A673 (cell line): Measurements from ENCODE around the gene TMEM238L. TPM values are rescaled to one million over a fixed set of nuclear protein-coding genes. Genes with fewer than 3 reads are reported as not detected.

Experiments
- BruUV-seq: library from RNA; stranded (reverse); fragments of 400-500 nt; replicated peaks from 2 replicates; lab custom pipeline; 2021; lab: Mats Ljungman, UMichigan
- CTCF ChIA-PET: fragments of 300-600 bp; sonication (Branson Sonifier 250); formaldehyde crosslinking; loops from one replicate; lab custom pipeline; 2022; ENCODE audit warnings: antibody characterized with exemption; lab: Charles Lee
- POLR2A ChIA-PET: fragments of 300-600 bp; sonication (Branson Sonifier 250); formaldehyde crosslinking; loops from one replicate; lab custom pipeline; 2022; ENCODE audit warnings: antibody characterized with exemption; ENCODE audit not compliant: low non-redundant PET; lab: Charles Lee
- DNase-seq: peaks from one replicate; pipeline ENCODE4 v3.0.0-alpha.2; 2015; ENCODE audit warnings: low spot score
- H3K27ac ChIP-seq: fragments of 200-600 bp; sonication (generic); 2 replicates; pipeline ENCODE4 v1.5.1; 2016; ENCODE audit warnings: mixed run types, low read depth, mild to moderate bottlenecking, mixed read lengths, antibody characterized with exemption, low read length; ENCODE audit not compliant: poor library complexity, severe bottlenecking
- H3K27me3 ChIP-seq: fragments of 200-600 bp; sonication (generic); replicated peaks from 2 replicates; pipeline ENCODE4 v1.6.1; 2017; ENCODE audit warnings: mixed run types, low read depth, mild to moderate bottlenecking, mixed read lengths, antibody characterized with exemption, low read length; ENCODE audit not compliant: insufficient read depth, poor library complexity
- H3K36me3 ChIP-seq: fragments of 200-600 bp; sonication (generic); 2 replicates; pipeline ENCODE4 v1.6.1; 2016; ENCODE audit warnings: mixed run types, mild to moderate bottlenecking, mixed read lengths, antibody characterized with exemption, low read length; ENCODE audit not compliant: insufficient read depth, poor library complexity, severe bottlenecking
- H3K4me1 ChIP-seq: fragments of 200-600 bp; sonication (generic); 2 replicates; pipeline ENCODE4 v1.6.1; 2017; ENCODE audit warnings: mixed run types, mild to moderate bottlenecking, mixed read lengths, antibody characterized with exemption, low read length; ENCODE audit not compliant: insufficient read depth, poor library complexity, severe bottlenecking
- H3K4me3 ChIP-seq: fragments of 200-600 bp; sonication (generic); 2 replicates; pipeline ENCODE4 v1.5.1; 2016; ENCODE audit warnings: low read depth, mixed run types, mild to moderate bottlenecking, mixed read lengths, low read length; ENCODE audit not compliant: poor library complexity, severe bottlenecking
- H3K9me3 ChIP-seq: fragments of 200-600 bp; sonication (generic); 2 replicates; pipeline ENCODE4 v1.6.1; 2016; ENCODE audit warnings: mixed run types, low read depth, mild to moderate bottlenecking, mixed read lengths, antibody characterized with exemption, low read length; ENCODE audit not compliant: poor library complexity, severe bottlenecking
- CTCF ChIP-seq: fragments of 300-800, 200-600 bp; sonication (generic); conservative IDR thresholded peaks from 2 replicates; pipeline ENCODE4 v1.5.1; 2017; ENCODE audit warnings: low read depth, mild to moderate bottlenecking, antibody characterized with exemption, low read length, moderate library complexity, mixed read lengths
- EZH2 ChIP-seq: fragments of 200-600 bp; sonication (generic); IDR thresholded peaks from 2 replicates; pipeline ENCODE4 v1.6.1; 2017; ENCODE audit warnings: borderline replicate concordance, low read depth, mild to moderate bottlenecking, mixed read lengths, antibody characterized with exemption, low read length; ENCODE audit not compliant: poor library complexity, severe bottlenecking
- intact Hi-C: fragments of 100-400 bp; cut with micrococcal nuclease; formaldehyde crosslinking; loops from one replicate; pipeline ENCODE4 v1.10.0; 2022; ENCODE audit not compliant: unreplicated experiment
- total RNA-seq: library from RNA; stranded (reverse); gene quantifications from 2 replicates; pipeline ENCODE4 v1.2.3, GENCODE V29; 2021

Gene TMEM238L
- total RNA-seq, 1 experiment from 2014 or later = not detected

- no peak for DNase-seq
- no peaks in the 10 kb centered on the region for H3K36me3 ChIP-seq
- intact Hi-C loops = no loop called here
- no peaks in the 10 kb centered on the region for H3K4me1 ChIP-seq
- H3K27me3 ChIP-seq = peaks cover 7% of the 10 kb centered on the region
- TF ChIP-seq CTCF = no peak
- no peak for TF ChIP-seq EZH2
- POLR2A ChIA-PET = no interaction called here
- CTCF ChIA-PET = no interaction called here
- H3K4me3 ChIP-seq = no peak overlapping the region
- H3K9me3 ChIP-seq = no peaks in the 10 kb centered on the region
- BruUV-seq = no TSS peak
- no peak overlapping the region for H3K27ac ChIP-seq
Measured at GRCh38 chr17:10836145-10836544, 32.2 kb upstream of the TMEM238L start.

- no TSS peak for BruUV-seq
- TF ChIP-seq EZH2 = no peak
- no peak for TF ChIP-seq CTCF
- CTCF ChIA-PET = interaction anchor here (0.6 kb wide), 1 partner anchor 77 kb away, joined by 3 read pairs; no protein-coding TSS in a partner anchor
Measured at GRCh38 chr17:10831696-10832095, 27.8 kb upstream of the TMEM238L start.

GRCh38 chr17:10827898-10828552 lies 24.1 kb upstream of the TMEM238L start:
- BruUV-seq = no TSS peak
- Histone ChIP-seq H3K27me3 (peaks cover 31% of the 10 kb centered on the region), H3K9me3 (no peaks in the 10 kb centered on the region), H3K27ac (no peak overlapping the region), H3K36me3 (no peaks in the 10 kb centered on the region), H3K4me1 (no peaks in the 10 kb centered on the region), H3K4me3 (no peak overlapping the region)
- ChIA-PET POLR2A (no interaction called here), CTCF (no interaction called here)
- TF ChIP-seq CTCF (no peak), EZH2 (no peak)
- no peak for DNase-seq
- intact Hi-C loops = no loop called here

More at GRCh38 chr17:10831696-10832095, 27.8 kb upstream of the TMEM238L start:
- H3K4me1 ChIP-seq = no peaks in the 10 kb centered on the region
- H3K27me3 ChIP-seq = peaks cover 35% of the 10 kb centered on the region
- no peak overlapping the region for H3K4me3 ChIP-seq
- intact Hi-C loops = no loop called here
- no peaks in the 10 kb centered on the region for H3K36me3 ChIP-seq
- POLR2A ChIA-PET = no interaction called here
- DNase-seq = no peak
- H3K27ac ChIP-seq = no peak overlapping the region
- no peaks in the 10 kb centered on the region for H3K9me3 ChIP-seq
